Prostate gland (tissue), 2 donors: ENCODE measurements around the gene NFKBIB.

Experiments used
- CTCF ChIP-seq, 4 experiments: fragments of 200-600 bp in 2 of 4; fragments of 450-650 bp in 2 of 4; sonication (generic) in 2 of 4; IDR thresholded peaks; 1 replicate in 3 of 4; 2 replicates in 1 of 4; pipeline ENCODE4 v1.5.1; 2016 to 2019; ENCODE audit warnings: antibody characterized with exemption in 4 of 4, mild to moderate bottlenecking in 2 of 4, moderate library complexity in 2 of 4
- POLR2A ChIP-seq: fragments of 450-650 bp; IDR thresholded peaks from one replicate; pipeline ENCODE4 v1.6.1; 2016; ENCODE audit warnings: antibody characterized with exemption, mild to moderate bottlenecking
- POLR2AphosphoS5 ChIP-seq: sonication (generic); formaldehyde crosslinking; IDR thresholded peaks from one replicate; pipeline ENCODE4 v1.6.1; 2017; ENCODE audit warnings: antibody characterized with exemption

GRCh38 chr19:38912600-38913514, 13.1 kb downstream of the NFKBIB start:
- no peak for TF ChIP-seq CTCF (IDR thresholded peaks at IDR 0.05)
- TF ChIP-seq POLR2A = no peak
- no peak for TF ChIP-seq POLR2AphosphoS5
